OCI-LY1 (cell line): ENCODE data around the gene BLCAP.
A peak's percentile ranks its signal among the peaks of the same experiment; 100 is the strongest.

Experiments used
- H2AFZ ChIP-seq: fragments of 200-600 bp; sonication (generic), shearing (Covaris generic); 2 replicates; pipeline ENCODE4 v1.6.0; 2014; ENCODE audit warnings: antibody characterized with exemption, mild to moderate bottlenecking, low read length
- H3F3A ChIP-seq: fragments of 200-600 bp; sonication (generic), shearing (Covaris generic); 2 replicates; pipeline ENCODE4 v1.6.0; 2014; ENCODE audit warnings: mild to moderate bottlenecking, antibody characterized with exemption, low read length, moderate library complexity; ENCODE audit not compliant: insufficient read depth
- H3K27ac ChIP-seq: fragments of 200-600 bp; sonication (generic); 2 replicates; pipeline ENCODE4 v1.5.1; 2014; ENCODE audit warnings: low read length, mixed run types, mild to moderate bottlenecking, low read depth; ENCODE audit not compliant: poor library complexity, severe bottlenecking
- H3K27me3 ChIP-seq: fragments of 200-600 bp; sonication (generic); 2 replicates; pipeline ENCODE4 v1.6.0; 2014; ENCODE audit warnings: antibody characterized with exemption, mild to moderate bottlenecking, low read length, moderate library complexity; ENCODE audit not compliant: insufficient read depth
- H3K36me3 ChIP-seq: fragments of 200-600 bp; sonication (generic); 2 replicates; pipeline ENCODE4 v1.6.1; 2014; ENCODE audit warnings: mild to moderate bottlenecking, antibody characterized with exemption, low read length, moderate library complexity, mixed read lengths; ENCODE audit not compliant: insufficient read depth
- H3K4me1 ChIP-seq: fragments of 200-600 bp; sonication (generic); 2 replicates; pipeline ENCODE4 v1.5.1; 2014; ENCODE audit warnings: mild to moderate bottlenecking, low read length, moderate library complexity; ENCODE audit not compliant: insufficient read depth, severe bottlenecking
- H3K4me2 ChIP-seq: fragments of 200-600 bp; sonication (generic), shearing (Covaris generic); 2 replicates; pipeline ENCODE4 v1.6.1; 2014; ENCODE audit warnings: low read length
- H3K4me3 ChIP-seq: fragments of 200-600 bp; sonication (generic); 2 replicates; pipeline ENCODE4 v1.5.1; 2014; ENCODE audit warnings: low read length, low read depth, mild to moderate bottlenecking, mixed read lengths; ENCODE audit not compliant: poor library complexity, severe bottlenecking
- H3K79me2 ChIP-seq: fragments of 200-600 bp; shearing (Covaris generic); 2 replicates; pipeline ENCODE4 v1.6.1; 2016; ENCODE audit warnings: mixed run types, low read length, mixed read lengths; ENCODE audit not compliant: insufficient read depth
- H3K9ac ChIP-seq: fragments of 200-600 bp; sonication (generic), shearing (Covaris generic); 2 replicates; pipeline ENCODE4 v1.6.1; 2014; ENCODE audit warnings: mild to moderate bottlenecking, low read length, mixed read lengths
- H3K9me2 ChIP-seq: fragments of 200-600 bp; sonication (generic), shearing (Covaris generic); 2 replicates; pipeline ENCODE4 v1.6.1; 2014; ENCODE audit warnings: low read depth, mild to moderate bottlenecking, low read length, mixed read lengths
- H3K9me3 ChIP-seq: fragments of 200-600 bp; shearing (Covaris generic); 2 replicates; pipeline ENCODE4 v1.6.1; 2014; ENCODE audit warnings: low read length, mixed read lengths
- H4K20me1 ChIP-seq: fragments of 200-600 bp; sonication (generic), shearing (Covaris generic); 2 replicates; pipeline ENCODE4 v1.6.0; 2016; ENCODE audit warnings: mild to moderate bottlenecking, low read length; ENCODE audit not compliant: insufficient read depth
- EZH2 ChIP-seq: fragments of 200-600 bp; sonication (generic), shearing (Covaris generic); IDR thresholded peaks from 2 replicates; pipeline ENCODE4 v1.8.0; 2017; ENCODE audit warnings: borderline replicate concordance, mixed run types, mild to moderate bottlenecking, antibody characterized with exemption, low read length, moderate library complexity, mixed read lengths
- TF ChIP-seq, protein P1 (sequence below): fragments of 200-600 bp; sonication (generic), shearing (Covaris generic); IDR thresholded peaks from 2 replicates; pipeline ENCODE4 v1.5.1; 2017; ENCODE audit warnings: mild to moderate bottlenecking, antibody characterized with exemption, low read length, moderate library complexity, mixed read lengths

BLCAP gene

DNA sequence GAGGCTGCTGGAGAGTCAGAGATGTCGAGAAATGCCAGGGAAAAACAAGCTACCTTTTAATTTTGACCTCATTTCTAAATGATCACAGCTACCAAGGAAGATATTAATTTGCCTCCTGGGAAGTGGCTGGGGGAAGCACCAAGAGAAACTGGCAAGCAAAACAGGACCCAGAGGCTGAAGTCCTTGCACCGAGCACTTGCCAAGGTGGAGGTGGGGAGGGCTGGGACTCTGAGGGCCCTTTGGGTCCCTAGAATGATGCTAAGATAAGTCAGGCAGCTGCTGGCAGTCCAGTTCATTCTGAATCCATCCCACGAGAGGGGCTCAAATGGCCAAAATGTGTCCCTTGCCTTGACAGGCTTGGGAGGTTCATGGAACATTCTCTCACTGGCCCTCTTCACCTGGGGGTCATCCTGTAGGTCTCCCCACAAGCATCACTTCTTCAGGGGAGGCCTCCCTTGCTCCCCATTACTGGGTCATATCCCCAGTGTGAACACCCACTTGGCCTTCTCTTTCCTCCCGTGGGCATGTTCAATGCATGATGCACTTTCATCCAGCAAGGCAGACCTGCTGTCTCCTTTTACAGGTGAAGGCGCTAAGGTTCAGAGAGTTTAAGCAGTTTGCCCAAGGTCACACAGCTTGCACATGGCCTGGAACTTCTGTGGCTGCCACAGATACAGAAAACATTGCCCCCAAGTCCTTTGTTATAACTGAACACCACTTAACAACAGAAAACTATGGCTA, 39.1 kb upstream of the BLCAP start:
- TF ChIP-seq, protein P1, sequence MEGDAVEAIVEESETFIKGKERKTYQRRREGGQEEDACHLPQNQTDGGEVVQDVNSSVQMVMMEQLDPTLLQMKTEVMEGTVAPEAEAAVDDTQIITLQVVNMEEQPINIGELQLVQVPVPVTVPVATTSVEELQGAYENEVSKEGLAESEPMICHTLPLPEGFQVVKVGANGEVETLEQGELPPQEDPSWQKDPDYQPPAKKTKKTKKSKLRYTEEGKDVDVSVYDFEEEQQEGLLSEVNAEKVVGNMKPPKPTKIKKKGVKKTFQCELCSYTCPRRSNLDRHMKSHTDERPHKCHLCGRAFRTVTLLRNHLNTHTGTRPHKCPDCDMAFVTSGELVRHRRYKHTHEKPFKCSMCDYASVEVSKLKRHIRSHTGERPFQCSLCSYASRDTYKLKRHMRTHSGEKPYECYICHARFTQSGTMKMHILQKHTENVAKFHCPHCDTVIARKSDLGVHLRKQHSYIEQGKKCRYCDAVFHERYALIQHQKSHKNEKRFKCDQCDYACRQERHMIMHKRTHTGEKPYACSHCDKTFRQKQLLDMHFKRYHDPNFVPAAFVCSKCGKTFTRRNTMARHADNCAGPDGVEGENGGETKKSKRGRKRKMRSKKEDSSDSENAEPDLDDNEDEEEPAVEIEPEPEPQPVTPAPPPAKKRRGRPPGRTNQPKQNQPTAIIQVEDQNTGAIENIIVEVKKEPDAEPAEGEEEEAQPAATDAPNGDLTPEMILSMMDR: no peak
- no peak for TF ChIP-seq EZH2
- Histone ChIP-seq H3K9ac (no peak overlapping the region), H4K20me1 (no peaks in the 10 kb centered on the region), H3K36me3 (no peaks in the 10 kb centered on the region), H3F3A (no peaks in the 10 kb centered on the region), H2AFZ (no peak overlapping the region), H3K4me3 (no peak overlapping the region), H3K9me3 (no peaks in the 10 kb centered on the region), H3K4me1 (no peaks in the 10 kb centered on the region), H3K9me2 (no peaks in the 10 kb centered on the region), H3K4me2 (no peak overlapping the region), H3K27me3 (no peaks in the 10 kb centered on the region; the same call in 1 of the 2 replicates), H3K27ac (no peak overlapping the region), H3K79me2 (no peaks in the 10 kb centered on the region)

DNA sequence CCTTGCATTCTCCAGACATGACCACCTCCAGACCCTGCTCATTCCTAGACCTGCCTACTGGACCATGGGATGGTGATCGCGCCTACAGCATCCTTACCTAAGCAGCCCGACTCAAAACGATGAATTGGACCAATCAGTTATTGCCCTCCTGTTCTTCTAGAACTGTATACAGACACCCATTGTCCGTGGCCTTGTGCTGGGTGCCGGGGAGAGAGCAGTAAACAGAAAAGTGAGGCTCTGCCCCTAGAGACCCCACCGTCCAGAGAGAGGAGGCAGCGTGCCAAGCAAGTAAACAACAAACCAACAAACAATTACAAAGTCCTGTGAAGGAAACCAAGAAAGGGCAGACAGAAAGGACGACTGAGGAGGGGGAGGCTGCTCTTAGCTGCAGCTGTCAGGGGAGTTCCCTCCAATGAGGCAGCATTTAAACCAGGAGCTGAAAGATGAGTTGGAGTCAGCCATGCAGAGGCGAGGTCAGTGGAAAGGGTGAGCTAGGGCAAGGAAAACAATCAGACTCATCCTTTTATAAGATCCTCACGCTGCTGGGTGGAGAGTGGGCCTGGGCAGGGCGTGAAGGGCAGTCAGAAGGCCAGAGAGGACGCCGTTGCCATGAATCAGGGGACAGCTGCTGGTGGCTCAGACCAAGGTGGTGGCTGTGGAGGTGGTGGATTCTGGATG, 37.6 kb upstream of the BLCAP start:
- TF ChIP-seq, protein P1: no peak
- TF ChIP-seq EZH2: no peak
- H3K27me3 ChIP-seq: no peaks in the 10 kb centered on the region; the same call in 1 of the 2 replicates

DNA sequence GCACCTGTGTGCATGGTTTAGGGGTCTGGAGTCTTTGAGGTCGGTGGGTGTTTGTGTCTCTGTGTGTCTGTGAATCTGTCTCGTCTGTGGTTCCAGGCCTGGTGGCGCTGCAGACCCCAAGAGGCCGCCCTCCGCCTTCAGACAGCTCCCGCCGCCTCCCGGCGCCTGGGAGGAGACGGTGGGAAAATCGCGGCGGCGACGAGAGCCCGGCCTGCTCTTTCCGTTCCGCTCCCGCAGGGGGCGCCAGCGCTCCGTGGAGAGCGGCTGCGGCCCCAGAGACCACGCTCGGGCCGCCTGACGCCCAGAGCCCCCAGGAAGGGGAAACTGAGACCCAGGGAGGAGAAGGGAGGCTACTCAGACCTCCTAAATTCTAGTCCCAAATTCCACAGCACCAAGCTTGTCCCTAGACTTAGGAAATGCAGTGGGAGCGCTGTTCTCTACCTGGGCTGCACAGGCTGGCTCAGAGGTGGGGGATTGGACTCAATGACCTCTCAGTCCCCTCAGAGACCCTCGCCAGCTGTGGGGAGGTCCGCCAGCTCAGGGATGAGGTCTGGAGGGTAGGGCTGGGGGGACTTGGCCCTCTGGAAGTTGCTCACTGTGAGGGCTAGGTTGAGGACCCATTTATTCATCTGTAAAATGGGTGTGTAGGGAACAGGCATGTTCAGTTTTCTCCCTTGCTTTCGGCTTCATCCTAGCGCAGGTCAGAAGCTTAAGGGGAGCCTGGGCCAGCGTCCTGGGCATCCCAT, 36.9 kb upstream of the BLCAP start:
- no peaks in the 10 kb centered on the region; the same call in 1 of the 2 replicates for H3K27me3 ChIP-seq
- H4K20me1 ChIP-seq: no peaks in the 10 kb centered on the region
- H3K36me3 ChIP-seq: no peaks in the 10 kb centered on the region
- H2AFZ ChIP-seq: no peak overlapping the region
- no peaks in the 10 kb centered on the region for H3K9me2 ChIP-seq
- TF ChIP-seq, protein P1: peak; percentile 83
- no peak for TF ChIP-seq EZH2
- H3K4me1 ChIP-seq: no peaks in the 10 kb centered on the region
- no peaks in the 10 kb centered on the region for H3K9me3 ChIP-seq
- no peaks in the 10 kb centered on the region for H3K79me2 ChIP-seq
- H3K9ac ChIP-seq: no peak overlapping the region
- no peak overlapping the region for H3K4me3 ChIP-seq
- no peaks in the 10 kb centered on the region for H3F3A ChIP-seq
- no peak overlapping the region for H3K4me2 ChIP-seq
- no peak overlapping the region for H3K27ac ChIP-seq

More for the DNA sequence above, 37.6 kb upstream of the BLCAP start:
- Histone ChIP-seq H3K27ac (no peak overlapping the region), H3K9ac (no peak overlapping the region), H3K9me2 (no peaks in the 10 kb centered on the region), H3F3A (no peaks in the 10 kb centered on the region), H3K9me3 (no peaks in the 10 kb centered on the region), H4K20me1 (no peaks in the 10 kb centered on the region), H3K4me2 (no peak overlapping the region), H3K4me1 (no peaks in the 10 kb centered on the region), H3K4me3 (no peak overlapping the region), H2AFZ (no peak overlapping the region), H3K79me2 (no peaks in the 10 kb centered on the region), H3K36me3 (no peaks in the 10 kb centered on the region)
